Astrocyte (in vitro differentiated cells and primary cell): ENCODE data around the gene TAPBPL. TPM values are rescaled to one million over a fixed set of nuclear protein-coding genes. Genes with fewer than 3 reads are reported as not detected.

ENCODE experiments used
- DNase-seq: peaks from one replicate; pipeline ENCODE4 v3.0.0-alpha.2; 2010; ENCODE audit warnings: low read depth
- FAIRE-seq: peaks from 2 replicates; lab custom pipeline; 2011; peaks lifted over from hg19 to GRCh38; lab: Jason Lieb, UNC
- H2AFZ ChIP-seq: 2 replicates; pipeline ENCODE4 v1.6.0; 2012; ENCODE audit warnings: low read depth, low read length, inconsistent platforms
- H3K27ac ChIP-seq: 2 replicates; pipeline ENCODE4 v1.5.1; 2011; ENCODE audit warnings: low read depth, low read length, inconsistent platforms
- H3K27me3 ChIP-seq: 2 replicates; pipeline ENCODE4 v1.6.0; 2011; ENCODE audit warnings: low read length, inconsistent platforms; ENCODE audit not compliant: insufficient read depth
- H3K36me3 ChIP-seq: 2 replicates; pipeline ENCODE4 v1.5.1; 2011; ENCODE audit warnings: low read length, inconsistent platforms; ENCODE audit not compliant: insufficient read depth
- H3K4me1 ChIP-seq: 2 replicates; pipeline ENCODE4 v1.5.1; 2011; ENCODE audit warnings: low read length, inconsistent platforms; ENCODE audit not compliant: insufficient read depth
- H3K4me2 ChIP-seq: 2 replicates; pipeline ENCODE4 v1.6.0; 2012; ENCODE audit warnings: low read length, inconsistent platforms
- H3K4me3 ChIP-seq: 2 replicates; pipeline ENCODE4 v1.5.1; 2011; ENCODE audit warnings: low read depth, mild to moderate bottlenecking, low read length, inconsistent platforms; ENCODE audit not compliant: insufficient read depth
- H3K79me2 ChIP-seq: 2 replicates; pipeline ENCODE4 v1.6.0; 2012; ENCODE audit warnings: mild to moderate bottlenecking, low read length, inconsistent platforms; ENCODE audit not compliant: insufficient read depth
- H3K9ac ChIP-seq: 2 replicates; pipeline ENCODE4 v1.6.0; 2012; ENCODE audit warnings: mild to moderate bottlenecking, low read length, inconsistent platforms
- H3K9me3 ChIP-seq: 2 replicates; pipeline ENCODE4 v1.5.1; 2012; ENCODE audit warnings: low read depth, mild to moderate bottlenecking, low read length, inconsistent platforms; ENCODE audit not compliant: insufficient read depth
- H4K20me1 ChIP-seq: 2 replicates; pipeline ENCODE4 v1.6.0; 2012; ENCODE audit warnings: low read length, inconsistent platforms; ENCODE audit not compliant: insufficient read depth
- H3K27ac Mint-ChIP-seq: one replicate; pipeline ENCODE4 v1.8.0; 2021; ENCODE audit warnings: mild to moderate bottlenecking, mixed read lengths; ENCODE audit not compliant: unreplicated experiment
- H3K27me3 Mint-ChIP-seq: one replicate; pipeline ENCODE4 v1.8.0; 2021; ENCODE audit warnings: low read depth, mixed read lengths; ENCODE audit not compliant: unreplicated experiment
- H3K36me3 Mint-ChIP-seq: one replicate; pipeline ENCODE4 v1.8.0; 2021; ENCODE audit warnings: low read depth, mixed read lengths; ENCODE audit not compliant: unreplicated experiment
- H3K4me1 Mint-ChIP-seq: one replicate; pipeline ENCODE4 v1.8.0; 2021; ENCODE audit warnings: low read depth, mixed read lengths; ENCODE audit not compliant: unreplicated experiment
- H3K4me3 Mint-ChIP-seq: one replicate; pipeline ENCODE4 v1.8.0; 2021; ENCODE audit warnings: mild to moderate bottlenecking, moderate library complexity, mixed read lengths; ENCODE audit not compliant: unreplicated experiment
- H3K9me3 Mint-ChIP-seq: one replicate; pipeline ENCODE4 v1.8.0; 2021; ENCODE audit warnings: mild to moderate bottlenecking, mixed read lengths; ENCODE audit not compliant: unreplicated experiment
- EZH2 ChIP-seq: IDR thresholded peaks from 2 replicates; pipeline ENCODE4 v1.6.1; 2012; ENCODE audit warnings: mild to moderate bottlenecking, low read length, inconsistent platforms; ENCODE audit not compliant: insufficient read depth
- total RNA-seq: library from RNA; stranded (reverse); gene quantifications from 2 replicates; pipeline ENCODE4 v1.2.1, GENCODE V29; 2021
- TF ChIP-seq, protein P1 (sequence below): IDR thresholded peaks from 2 replicates; pipeline ENCODE4 v1.5.1; 2011; ENCODE audit warnings: low read depth, mild to moderate bottlenecking, inconsistent platforms, low read length, moderate library complexity; ENCODE audit not compliant: insufficient read depth

Gene TAPBPL
- total RNA-seq, 1 donor from 2014 or later: 1.6 TPM

DNA sequence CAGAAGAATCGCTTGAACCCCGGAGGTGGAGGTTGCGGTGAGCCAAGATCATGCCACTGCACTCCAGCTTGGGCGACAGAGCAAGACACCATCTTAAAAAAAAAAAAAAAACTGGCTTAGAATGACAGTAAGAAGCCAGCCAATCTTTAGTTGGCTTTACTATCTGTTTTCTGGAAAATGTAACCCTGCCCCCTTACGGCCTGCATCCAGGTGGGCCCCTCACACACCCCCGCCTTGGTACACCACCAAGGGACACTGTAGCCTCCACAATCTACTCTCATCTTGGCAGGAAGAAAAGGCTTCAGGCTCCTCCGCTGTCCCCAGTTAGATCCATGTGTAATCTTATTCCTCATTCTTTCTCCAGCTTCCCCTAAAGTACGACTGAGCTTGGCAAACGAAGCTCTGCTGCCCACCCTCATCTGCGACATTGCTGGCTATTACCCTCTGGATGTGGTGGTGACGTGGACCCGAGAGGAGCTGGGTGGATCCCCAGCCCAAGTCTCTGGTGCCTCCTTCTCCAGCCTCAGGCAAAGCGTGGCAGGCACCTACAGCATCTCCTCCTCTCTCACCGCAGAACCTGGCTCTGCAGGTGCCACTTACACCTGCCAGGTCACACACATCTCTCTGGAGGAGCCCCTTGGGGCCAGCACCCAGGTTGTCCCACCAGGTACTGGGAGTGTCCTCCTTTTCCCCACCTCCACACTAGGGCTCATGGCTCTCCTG, 6.6 kb downstream of the TAPBPL start:
- no peak overlapping the region for H3K27ac Mint-ChIP-seq
- Histone ChIP-seq H3K4me1 (no peaks in the 10 kb centered on the region), H3K9me3 (no peaks in the 10 kb centered on the region), H3K27ac (no peak overlapping the region), H3K9ac (no peak overlapping the region), H3K27me3 (no peaks in the 10 kb centered on the region), H3K36me3 (peaks cover 6% of the 10 kb centered on the region), H2AFZ (no peak overlapping the region), H3K4me2 (no peak overlapping the region), H3K4me3 (no peak overlapping the region), H4K20me1 (no peaks in the 10 kb centered on the region), H3K79me2 (no peaks in the 10 kb centered on the region)
- no peaks in the 10 kb centered on the region for H3K9me3 Mint-ChIP-seq
- H3K4me3 Mint-ChIP-seq: no peak overlapping the region
- peaks cover 31% of the 10 kb centered on the region for H3K36me3 Mint-ChIP-seq
- no peak for TF ChIP-seq EZH2
- TF ChIP-seq, protein P1, sequence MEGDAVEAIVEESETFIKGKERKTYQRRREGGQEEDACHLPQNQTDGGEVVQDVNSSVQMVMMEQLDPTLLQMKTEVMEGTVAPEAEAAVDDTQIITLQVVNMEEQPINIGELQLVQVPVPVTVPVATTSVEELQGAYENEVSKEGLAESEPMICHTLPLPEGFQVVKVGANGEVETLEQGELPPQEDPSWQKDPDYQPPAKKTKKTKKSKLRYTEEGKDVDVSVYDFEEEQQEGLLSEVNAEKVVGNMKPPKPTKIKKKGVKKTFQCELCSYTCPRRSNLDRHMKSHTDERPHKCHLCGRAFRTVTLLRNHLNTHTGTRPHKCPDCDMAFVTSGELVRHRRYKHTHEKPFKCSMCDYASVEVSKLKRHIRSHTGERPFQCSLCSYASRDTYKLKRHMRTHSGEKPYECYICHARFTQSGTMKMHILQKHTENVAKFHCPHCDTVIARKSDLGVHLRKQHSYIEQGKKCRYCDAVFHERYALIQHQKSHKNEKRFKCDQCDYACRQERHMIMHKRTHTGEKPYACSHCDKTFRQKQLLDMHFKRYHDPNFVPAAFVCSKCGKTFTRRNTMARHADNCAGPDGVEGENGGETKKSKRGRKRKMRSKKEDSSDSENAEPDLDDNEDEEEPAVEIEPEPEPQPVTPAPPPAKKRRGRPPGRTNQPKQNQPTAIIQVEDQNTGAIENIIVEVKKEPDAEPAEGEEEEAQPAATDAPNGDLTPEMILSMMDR: no peak
- DNase-seq (no peak), FAIRE-seq (no peak)
- H3K27me3 Mint-ChIP-seq: no peaks in the 10 kb centered on the region
- H3K4me1 Mint-ChIP-seq: no peaks in the 10 kb centered on the region

DNA sequence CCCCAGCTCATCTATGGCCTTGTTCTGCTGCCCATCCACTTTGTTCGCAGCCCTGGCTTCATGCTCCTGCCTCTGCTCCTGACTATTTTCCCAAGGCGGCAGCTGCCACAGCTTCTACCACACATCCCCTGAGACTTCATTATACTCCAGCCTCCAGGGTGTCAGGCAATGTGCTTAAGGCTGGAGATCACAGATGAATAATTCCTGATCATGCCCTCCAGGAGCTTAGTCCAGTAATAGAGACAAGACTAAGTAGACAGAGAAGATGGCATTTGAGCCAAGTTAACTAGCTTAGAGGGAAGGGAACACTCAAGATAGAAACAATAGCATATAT, 7.1 kb downstream of the TAPBPL start:
- peaks cover 11% of the 10 kb centered on the region for H3K36me3 ChIP-seq
- no peak overlapping the region for H2AFZ ChIP-seq
- FAIRE-seq: peak; percentile 9
- TF ChIP-seq, protein P1: no peak
- no peak for TF ChIP-seq EZH2
- H3K9ac ChIP-seq: no peak overlapping the region
- H3K4me3 ChIP-seq: no peak overlapping the region
- no peaks in the 10 kb centered on the region for H3K4me1 ChIP-seq
- Mint-ChIP-seq H3K4me1 (no peaks in the 10 kb centered on the region), H3K27me3 (no peaks in the 10 kb centered on the region), H3K9me3 (no peaks in the 10 kb centered on the region), H3K27ac (no peak overlapping the region), H3K36me3 (peaks cover 29% of the 10 kb centered on the region), H3K4me3 (no peak overlapping the region)
- no peaks in the 10 kb centered on the region for H4K20me1 ChIP-seq
- no peak for DNase-seq
- H3K9me3 ChIP-seq: no peaks in the 10 kb centered on the region
- no peaks in the 10 kb centered on the region for H3K79me2 ChIP-seq
- H3K4me2 ChIP-seq: no peak overlapping the region
- no peak overlapping the region for H3K27ac ChIP-seq
- H3K27me3 ChIP-seq: no peaks in the 10 kb centered on the region

DNA sequence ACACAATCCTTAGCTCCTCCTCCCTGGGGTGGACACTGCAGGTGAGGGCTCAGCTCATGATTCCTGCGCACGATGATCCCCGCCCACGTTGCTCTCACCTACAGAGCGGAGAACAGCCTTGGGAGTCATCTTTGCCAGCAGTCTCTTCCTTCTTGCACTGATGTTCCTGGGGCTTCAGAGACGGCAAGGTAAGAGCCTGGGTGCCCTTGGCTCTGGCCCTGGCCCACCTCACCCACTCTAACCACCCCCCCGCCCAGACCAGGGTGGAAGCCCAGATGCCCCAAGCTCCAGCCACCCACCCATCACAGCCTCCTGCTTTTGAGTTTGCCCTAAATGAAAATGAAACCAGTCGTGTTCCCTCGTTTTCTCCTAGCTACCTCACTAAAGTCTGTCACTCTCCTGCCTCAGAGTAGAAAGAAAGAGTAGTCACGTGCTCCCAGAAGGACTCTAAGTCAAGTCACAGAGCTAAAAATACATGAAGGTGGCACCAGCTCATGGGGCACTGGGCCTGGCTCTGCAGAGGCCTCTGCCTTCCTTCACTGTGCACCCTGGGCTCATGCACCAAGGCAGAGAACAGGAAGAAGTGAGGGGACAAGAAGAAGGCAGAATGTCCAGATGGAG, 9.0 kb downstream of the TAPBPL start:
- DNase-seq: no peak

More for the DNA sequence above, 9.0 kb downstream of the TAPBPL start:
- Histone ChIP-seq H3K9ac (no peak overlapping the region), H3K4me1 (no peaks in the 10 kb centered on the region), H3K36me3 (peaks cover 22% of the 10 kb centered on the region), H4K20me1 (peaks cover 7% of the 10 kb centered on the region), H3K4me2 (no peak overlapping the region), H3K79me2 (no peaks in the 10 kb centered on the region), H3K27me3 (no peaks in the 10 kb centered on the region), H3K4me3 (no peak overlapping the region), H3K9me3 (no peaks in the 10 kb centered on the region), H3K27ac (no peak overlapping the region), H2AFZ (no peak overlapping the region)
- FAIRE-seq: no peak
- TF ChIP-seq EZH2: no peak
- TF ChIP-seq, protein P1: no peak
- H3K9me3 Mint-ChIP-seq: no peaks in the 10 kb centered on the region
- H3K27me3 Mint-ChIP-seq: no peaks in the 10 kb centered on the region
- H3K4me1 Mint-ChIP-seq: no peaks in the 10 kb centered on the region
- H3K27ac Mint-ChIP-seq: peak overlapping the region; percentile 26
- peaks cover 37% of the 10 kb centered on the region for H3K36me3 Mint-ChIP-seq
- no peak overlapping the region for H3K4me3 Mint-ChIP-seq
